SK-N-MC (cell line): Measurements from ENCODE around the gene CYP2B6.
"Not testable (repeated sequence)": the region's sequence is repeated elsewhere in the genome, so short reads cannot be mapped to it uniquely, and the experiment has no call there.

Source experiments
- DNase-seq: peaks from one replicate; pipeline ENCODE4 v3.0.0-alpha.2; 2011; ENCODE audit warnings: low read depth, low spot score
- H3K27ac ChIP-seq: fragments of 200-600 bp; sonication (generic); 2 replicates; pipeline ENCODE4 v1.5.1; 2016; ENCODE audit warnings: mixed run types
- H3K36me3 ChIP-seq: fragments of 200-600 bp; sonication (generic); 2 replicates; pipeline ENCODE4 v1.6.1; 2017; ENCODE audit warnings: antibody characterized with exemption, low read length, mixed read lengths; ENCODE audit not compliant: insufficient read depth
- H3K4me3 ChIP-seq: fragments of 200-600 bp; sonication (generic); 2 replicates; pipeline ENCODE4 v1.5.1; 2016
- H3K9ac ChIP-seq: fragments of 200-600 bp; sonication (generic); 2 replicates; pipeline ENCODE4 v1.8.0; 2017; ENCODE audit warnings: mixed run types, mixed read lengths; ENCODE audit not compliant: insufficient read length
- H3K9me3 ChIP-seq: fragments of 200-600 bp; sonication (generic); 2 replicates; pipeline ENCODE4 v1.6.1; 2017; ENCODE audit warnings: low read depth, mild to moderate bottlenecking, antibody characterized with exemption, low read length, moderate library complexity, mixed read lengths
- EZH2 ChIP-seq: fragments of 200-600 bp; sonication (generic); IDR thresholded peaks from one replicate; pipeline ENCODE4 v1.6.1; 2017; ENCODE audit warnings: antibody characterized with exemption
- FOXP2 ChIP-seq: optimal IDR thresholded peaks from 2 replicates; pipeline ENCODE3; 2011; ENCODE audit warnings: mild to moderate bottlenecking, moderate library complexity; ENCODE audit not compliant: insufficient read depth; ENCODE audit errors: extremely low read length, control extremely low read depth
- POLR2AphosphoS5 ChIP-seq: IDR thresholded peaks from 2 replicates; pipeline ENCODE4 v1.6.1; 2012; ENCODE audit warnings: mild to moderate bottlenecking, low read depth, low read length, borderline replicate concordance

CYP2B6 gene

DNA sequence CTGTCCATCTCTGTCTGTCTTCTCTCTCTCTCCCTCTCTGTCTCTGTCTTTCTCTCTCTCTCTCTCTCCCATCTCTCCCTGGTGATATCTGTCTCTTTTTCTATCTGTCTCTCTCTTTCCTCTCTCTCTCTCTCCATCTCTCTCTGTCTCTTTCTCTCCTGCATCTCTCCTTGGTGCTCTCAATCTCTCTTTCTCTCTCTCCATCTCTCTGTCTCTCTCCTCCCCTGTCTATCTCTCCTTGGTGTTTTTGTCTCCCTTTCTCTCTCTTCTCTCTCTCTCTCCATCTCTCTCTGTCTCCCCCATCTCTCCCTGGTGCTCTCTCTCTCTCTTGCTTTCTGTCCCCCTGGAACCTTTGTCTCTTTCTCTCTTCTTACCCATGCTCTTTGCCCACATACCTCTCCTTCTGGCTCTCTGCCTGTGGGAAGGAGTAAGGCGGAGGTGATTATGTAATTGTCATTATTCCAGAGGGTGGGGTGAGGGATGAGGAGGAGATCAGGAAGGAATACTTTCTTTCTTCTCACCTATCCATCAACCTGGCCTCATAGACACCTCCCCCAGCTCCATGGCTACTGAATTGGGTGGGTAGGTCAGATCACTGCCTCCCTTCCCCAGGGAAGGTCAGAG is 30.9 kb upstream of the CYP2B6 start:
- TF ChIP-seq FOXP2, result no peak
- TF ChIP-seq POLR2AphosphoS5, result no peak
- no peak for TF ChIP-seq EZH2
- no peak overlapping the region for H3K27ac ChIP-seq
- no peaks in the 10 kb centered on the region for H3K36me3 ChIP-seq
- no peak overlapping the region for H3K4me3 ChIP-seq
- no peak for DNase-seq
- peaks cover under 1% of the 10 kb centered on the region; the same call in 1 of the 2 replicates for H3K9me3 ChIP-seq
- H3K9ac ChIP-seq, result no peak overlapping the region

GRCh38 chr19:40960780-40961179 is 30.3 kb upstream of the CYP2B6 start:
- Histone ChIP-seq H3K9me3 (no peaks in the 10 kb centered on the region), H3K27ac (no peak overlapping the region), H3K4me3 (no peak overlapping the region), H3K9ac (no peak overlapping the region), H3K36me3 (no peaks in the 10 kb centered on the region)
- TF ChIP-seq EZH2, result no peak
- TF ChIP-seq POLR2AphosphoS5, result no peak
- no peak for TF ChIP-seq FOXP2
- no peak for DNase-seq

GRCh38 chr19:40962460-40962961 is 28.6 kb upstream of the CYP2B6 start:
- H3K4me3 ChIP-seq, result no peak overlapping the region
- no peak overlapping the region for H3K9ac ChIP-seq
- no peaks in the 10 kb centered on the region for H3K9me3 ChIP-seq
- no peak overlapping the region for H3K27ac ChIP-seq
- no peaks in the 10 kb centered on the region for H3K36me3 ChIP-seq
- TF ChIP-seq EZH2 (no peak), POLR2AphosphoS5 (no peak), FOXP2 (no peak)
- DNase-seq, result no peak

- H3K9ac ChIP-seq, H3K27ac ChIP-seq, H3K4me3 ChIP-seq, H3K9me3 ChIP-seq, H3K36me3 ChIP-seq, DNase-seq: not testable (repeated sequence)
Observed at GRCh38 chr19:40964361-40964760, 26.7 kb upstream of the CYP2B6 start.

DNA sequence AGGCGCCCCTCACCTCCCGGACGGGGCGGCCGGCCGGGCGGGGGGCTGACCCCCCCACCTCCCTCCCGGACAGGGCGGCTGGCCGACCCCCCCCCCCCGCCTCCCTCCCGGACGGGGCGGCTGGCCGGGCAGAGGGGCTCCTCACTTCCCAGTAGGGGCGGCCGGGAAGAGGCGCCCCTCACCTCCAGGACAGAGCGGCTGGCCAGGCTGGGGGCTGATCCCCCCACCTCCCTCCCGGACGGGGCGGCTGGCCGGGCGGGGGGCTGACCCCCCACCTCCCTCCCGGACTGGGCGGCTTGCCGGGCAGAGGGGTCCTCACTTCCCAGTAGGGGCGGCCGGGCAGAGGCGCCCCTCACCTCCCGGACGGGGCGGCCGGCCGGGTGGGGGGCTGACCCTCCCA is 25.7 kb upstream of the CYP2B6 start:
- not testable (repeated sequence) for H3K9me3 ChIP-seq, DNase-seq, H3K9ac ChIP-seq, H3K4me3 ChIP-seq, H3K27ac ChIP-seq, H3K36me3 ChIP-seq

DNA sequence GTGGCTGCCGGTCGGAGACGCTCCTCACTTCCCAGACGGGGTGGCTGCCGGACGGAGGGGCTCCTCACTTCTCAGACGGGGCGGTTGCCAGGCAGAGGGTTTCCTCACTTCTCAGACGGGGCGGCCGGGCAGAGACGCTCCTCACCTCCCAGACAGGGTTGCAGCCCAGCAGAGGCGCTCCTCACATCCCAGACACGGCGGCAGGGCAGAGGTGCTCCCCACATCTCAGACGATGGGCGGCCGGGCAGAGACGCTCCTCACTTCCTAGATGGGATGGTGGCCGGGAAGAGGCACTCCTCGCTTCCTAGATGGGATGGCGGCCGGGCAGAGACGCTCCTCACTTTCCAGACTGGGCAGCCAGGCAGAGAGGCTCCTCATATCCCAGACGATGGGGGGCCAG is 24.5 kb upstream of the CYP2B6 start:
- H3K4me3 ChIP-seq, H3K36me3 ChIP-seq, H3K9ac ChIP-seq, DNase-seq, H3K27ac ChIP-seq, H3K9me3 ChIP-seq: not testable (repeated sequence)

DNA sequence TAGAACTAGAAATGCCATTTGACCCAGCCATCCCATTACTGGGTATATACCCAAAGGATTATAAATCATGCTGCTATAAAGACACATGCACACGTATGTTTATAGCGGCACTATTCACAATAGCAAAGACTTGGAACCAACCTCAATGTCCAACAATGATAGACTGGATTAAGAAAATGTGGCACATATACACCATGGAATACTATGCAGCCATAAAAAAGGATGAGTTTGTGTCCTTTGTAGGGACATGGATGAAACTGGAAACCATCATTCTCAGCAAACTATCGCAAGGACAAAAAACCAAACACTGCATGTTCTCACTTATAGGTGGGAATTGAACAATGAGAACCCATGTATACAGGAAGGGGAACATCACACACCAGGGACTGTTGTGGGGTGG is 23.0 kb upstream of the CYP2B6 start:
- H3K36me3 ChIP-seq, DNase-seq, H3K9me3 ChIP-seq, H3K9ac ChIP-seq, H3K27ac ChIP-seq, H3K4me3 ChIP-seq: not testable (repeated sequence)

- not testable (repeated sequence) for H3K4me3 ChIP-seq, H3K27ac ChIP-seq, DNase-seq, H3K36me3 ChIP-seq, H3K9ac ChIP-seq, H3K9me3 ChIP-seq
Observed at GRCh38 chr19:40969721-40970120, 21.4 kb upstream of the CYP2B6 start.

DNA sequence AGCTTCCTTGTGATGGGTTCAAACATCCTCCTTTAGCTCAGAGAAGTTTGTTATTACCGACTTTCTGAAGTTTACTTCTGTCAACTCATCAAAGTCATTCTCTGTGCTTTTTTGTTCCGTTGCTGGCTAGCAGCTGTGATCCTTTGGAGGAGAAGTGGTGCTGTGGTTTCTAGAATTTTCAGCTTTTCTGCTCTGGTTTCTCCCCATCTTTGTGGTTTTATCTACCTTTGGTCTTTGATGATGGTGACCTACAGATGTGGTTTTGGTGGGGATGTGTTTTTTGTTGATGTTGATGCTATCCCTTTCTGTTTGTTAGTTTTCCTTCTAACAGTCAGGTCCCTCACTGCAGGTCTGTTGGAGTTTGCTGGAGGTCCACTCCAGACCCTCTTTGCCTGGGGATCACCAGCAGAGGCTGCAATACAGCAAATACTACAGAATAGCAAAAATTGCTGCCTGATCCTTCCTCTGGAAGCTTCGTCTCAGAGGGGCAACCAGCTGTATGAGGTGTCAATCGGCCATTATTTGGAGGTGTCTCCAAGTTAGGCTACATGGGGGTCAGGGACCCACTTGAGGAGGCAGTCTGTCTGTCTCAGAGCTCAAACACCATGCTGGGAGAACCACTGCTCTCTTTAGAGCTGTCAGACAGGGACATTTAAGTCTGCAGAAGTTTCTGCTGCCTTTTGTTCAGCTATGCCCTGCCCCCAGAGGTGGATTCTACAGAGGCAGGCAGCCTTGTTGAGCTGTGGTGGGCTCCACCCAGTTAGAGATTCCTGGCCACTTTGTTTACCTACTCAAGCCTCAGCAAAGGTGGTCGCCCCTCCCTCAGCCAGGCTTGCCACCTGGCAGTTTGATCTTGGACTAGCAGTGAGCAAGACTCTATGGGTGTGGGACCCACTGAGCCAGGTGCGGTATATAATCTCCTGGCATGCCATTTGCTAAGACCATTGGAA is 20.4 kb upstream of the CYP2B6 start:
- H3K9me3 ChIP-seq, H3K9ac ChIP-seq: not testable (repeated sequence)

More for the DNA sequence above, 20.4 kb upstream of the CYP2B6 start:
- not testable (repeated sequence) for H3K36me3 ChIP-seq, H3K27ac ChIP-seq, H3K4me3 ChIP-seq, DNase-seq
